GM23338 (cell line): ENCODE data around the gene TNFSF4. TPM values are rescaled to one million over a fixed set of nuclear protein-coding genes. Genes with fewer than 3 reads are reported as not detected.

ENCODE experiments used
- ATAC-seq: fragments of 200-7000 bp; cut with Tn5 transposase; 3 replicates; pipeline ENCODE4 v1.9.1; 2020
- DNase-seq: peaks from one replicate; pipeline ENCODE4 v3.0.0-alpha.2; 2015; ENCODE audit warnings: low spot score
- H2AFZ ChIP-seq: fragments of 200-600 bp; sonication (generic); 2 replicates; pipeline ENCODE4 v1.8.0; 2016; ENCODE audit warnings: antibody characterized with exemption, mild to moderate bottlenecking, moderate library complexity
- H3F3A ChIP-seq: fragments of 200-600 bp; sonication (generic); replicated peaks from 2 replicates; pipeline ENCODE4 v1.8.0; 2017; ENCODE audit warnings: antibody characterized with exemption, mixed run types, low read depth
- H3K27ac ChIP-seq: fragments of 200-600 bp; sonication (generic); 2 replicates; pipeline ENCODE4 v1.6.1; 2016; ENCODE audit warnings: low read depth
- H3K27me3 ChIP-seq: fragments of 200-600 bp; sonication (generic); 2 replicates; pipeline ENCODE4 v1.8.0; 2016; ENCODE audit warnings: mild to moderate bottlenecking, mixed run types, moderate library complexity; ENCODE audit not compliant: insufficient read depth
- H3K36me3 ChIP-seq: fragments of 200-600 bp; sonication (generic); 2 replicates; pipeline ENCODE4 v1.8.0; 2016; ENCODE audit warnings: mild to moderate bottlenecking; ENCODE audit not compliant: insufficient read depth
- H3K4me1 ChIP-seq: fragments of 200-600 bp; sonication (generic); 2 replicates; pipeline ENCODE4 v1.8.0; 2016; ENCODE audit warnings: mild to moderate bottlenecking, moderate library complexity; ENCODE audit not compliant: insufficient read depth
- H3K4me2 ChIP-seq: fragments of 200-600 bp; sonication (generic); 2 replicates; pipeline ENCODE4 v1.7.1; 2017; ENCODE audit warnings: mixed run types
- H3K4me3 ChIP-seq: fragments of 200-600 bp; sonication (generic); 2 replicates; pipeline ENCODE4 v1.6.1; 2016; ENCODE audit warnings: mixed run types
- H3K79me2 ChIP-seq: fragments of 200-600 bp; sonication (generic); replicated peaks from 2 replicates; pipeline ENCODE4 v1.8.0; 2017; ENCODE audit warnings: mild to moderate bottlenecking; ENCODE audit not compliant: insufficient read depth
- H3K9me2 ChIP-seq: fragments of 200-600 bp; sonication (generic); 2 replicates; pipeline ENCODE4 v1.8.0; 2017; ENCODE audit not compliant: insufficient read depth
- H4K20me1 ChIP-seq: fragments of 200-600 bp; sonication (generic); replicated peaks from 2 replicates; pipeline ENCODE4 v1.8.0; 2017; ENCODE audit warnings: mild to moderate bottlenecking; ENCODE audit not compliant: insufficient read depth
- H3K27ac Mint-ChIP-seq: 2 replicates; pipeline ENCODE4 v1.8.0; 2020; ENCODE audit warnings: inconsistent platforms, mild to moderate bottlenecking, moderate library complexity, mixed read lengths
- H3K27me3 Mint-ChIP-seq: 3 replicates; pipeline ENCODE4 v1.8.0; 2022; ENCODE audit warnings: low read depth, mild to moderate bottlenecking, moderate library complexity, mixed read lengths, inconsistent platforms; ENCODE audit not compliant: insufficient read depth, poor library complexity
- H3K36me3 Mint-ChIP-seq: 3 replicates; pipeline ENCODE4 v1.8.0; 2021; ENCODE audit warnings: low read depth, mild to moderate bottlenecking, inconsistent platforms, moderate library complexity, mixed read lengths
- H3K4me1 Mint-ChIP-seq: 3 replicates; pipeline ENCODE4 v1.8.0; 2020; ENCODE audit warnings: mild to moderate bottlenecking, inconsistent platforms, mixed read lengths
- H3K4me3 Mint-ChIP-seq: 3 replicates; pipeline ENCODE4 v1.8.0; 2021; ENCODE audit warnings: moderate library complexity, mild to moderate bottlenecking, inconsistent platforms, mixed read lengths
- H3K9me3 Mint-ChIP-seq: 3 replicates; pipeline ENCODE4 v1.8.0; 2020; ENCODE audit warnings: moderate library complexity, mild to moderate bottlenecking, inconsistent platforms, mixed read lengths
- CREB1 ChIP-seq: fragments of 250-450 bp; sonication (Bioruptor Pico); IDR thresholded peaks from 2 replicates; pipeline ENCODE4 v1.5.0; 2020; ENCODE audit warnings: low read depth, mild to moderate bottlenecking, moderate library complexity
- CTCF ChIP-seq, 2 experiments: fragments of 200-600 bp in 1 of 2; sonication (generic) in 1 of 2; conservative IDR thresholded peaks; 2 replicates each; pipeline versions ENCODE4 v1.5.1 to v1.6.1; 2016 to 2017; ENCODE audit warnings: antibody characterized with exemption in 2 of 2, low read depth in 2 of 2, mild to moderate bottlenecking in 2 of 2, moderate library complexity in 1 of 2
- ETS1 ChIP-seq: IDR thresholded peaks from 2 replicates; pipeline ENCODE4 v1.6.1; 2016; ENCODE audit warnings: antibody characterized with exemption
- EZH2 ChIP-seq: fragments of 200-600 bp; sonication (generic); IDR thresholded peaks from one replicate; pipeline ENCODE4 v1.8.0; 2017; ENCODE audit warnings: antibody characterized with exemption, mild to moderate bottlenecking, low read depth; ENCODE audit not compliant: unreplicated experiment
- EZH2phosphoT487 ChIP-seq: fragments of 200-600 bp; sonication (generic); IDR thresholded peaks from one replicate; pipeline ENCODE4 v1.8.1; 2018; ENCODE audit warnings: antibody characterized with exemption; ENCODE audit not compliant: unreplicated experiment
- JUNB ChIP-seq: IDR thresholded peaks from one replicate; pipeline ENCODE4 v1.6.1; 2016; ENCODE audit warnings: antibody characterized with exemption; ENCODE audit not compliant: unreplicated experiment
- NANOG ChIP-seq: IDR thresholded peaks from 2 replicates; pipeline ENCODE4 v1.6.1; 2016; ENCODE audit warnings: antibody characterized with exemption, borderline replicate concordance
- POLR2AphosphoS5 ChIP-seq: IDR thresholded peaks from 2 replicates; pipeline ENCODE4 v1.6.1; 2016; ENCODE audit warnings: antibody characterized with exemption, low read depth
- REST ChIP-seq: IDR thresholded peaks from one replicate; pipeline ENCODE4 v1.6.1; 2018; ENCODE audit warnings: antibody characterized with exemption; ENCODE audit not compliant: unreplicated experiment
- STAT1 ChIP-seq: IDR thresholded peaks from one replicate; pipeline ENCODE4 v1.6.1; 2016; ENCODE audit warnings: antibody characterized with exemption; ENCODE audit not compliant: unreplicated experiment
- ZNF114 ChIP-seq: fragments of 250-450 bp; sonication (Bioruptor Pico); IDR thresholded peaks from 2 replicates; pipeline ENCODE4 v1.5.0; 2020; ENCODE audit warnings: mild to moderate bottlenecking, moderate library complexity
- ZNF331 ChIP-seq: fragments of 250-450 bp; sonication (Bioruptor Pico); IDR thresholded peaks from 2 replicates; pipeline ENCODE4 v1.5.0; 2020; ENCODE audit warnings: low read depth, mild to moderate bottlenecking, moderate library complexity
- polyA plus RNA-seq: library from polyadenylated mRNA; unstranded; fragments of >200 nt; fragmentation: Nextera tagmentation; extraction: Ambion mirVana; gene quantifications from 2 replicates; pipeline ENCODE4 v1.2.1, GENCODE V29; 2016
- total RNA-seq: library from RNA; depleted of rRNA; stranded (reverse); fragments of >200 nt; shearing (Covaris generic); gene quantifications from 2 replicates; pipeline ENCODE4 v1.2.3, GENCODE V29; 2014

Gene TNFSF4
- total and polyA plus RNA-seq, 2 experiments from 2014 or later = 0.55 to 1.5 TPM

- TF ChIP-seq REST (no peak), EZH2 (no peak), CTCF (conservative IDR thresholded peaks at IDR 0.05; ENCODE audit: low read depth in 2 of 2) (no peak), ZNF114 (CRISPR knock-in tag) (no peak), CREB1 (CRISPR knock-in tag) (no peak), STAT1 (no peak), EZH2phosphoT487 (no peak), POLR2AphosphoS5 (no peak), ETS1 (no peak), ZNF331 (CRISPR knock-in tag) (no peak), NANOG (no peak), JUNB (no peak)
These were observed 53.6 kb downstream of the TNFSF4 start (continued) for GRCh38 chr1:173153503-173153902.

GRCh38 chr1:173152598-173152997 is 54.5 kb downstream of the TNFSF4 start:
- H3K9me2 ChIP-seq = peaks cover 7% of the 10 kb centered on the region; the same call in 1 of the 2 replicates
- no peaks in the 10 kb centered on the region for H3K4me1 ChIP-seq
- peaks cover 11% of the 10 kb centered on the region for H3K36me3 Mint-ChIP-seq
- H3F3A ChIP-seq = no peaks in the 10 kb centered on the region
- H3K27ac Mint-ChIP-seq = no peak overlapping the region
- H3K4me3 ChIP-seq = no peak overlapping the region
- no peaks in the 10 kb centered on the region for H3K79me2 ChIP-seq
- H2AFZ ChIP-seq = no peak overlapping the region
- no peaks in the 10 kb centered on the region for H3K27me3 ChIP-seq
- peaks cover 6% of the 10 kb centered on the region for H3K27me3 Mint-ChIP-seq
- no peak for ATAC-seq
- H3K4me1 Mint-ChIP-seq = no peaks in the 10 kb centered on the region
- peaks cover 6% of the 10 kb centered on the region; the same call in 1 of the 2 replicates for H3K36me3 ChIP-seq
- peaks cover 46% of the 10 kb centered on the region for H3K9me3 Mint-ChIP-seq
- H3K4me2 ChIP-seq = no peak overlapping the region
- no peaks in the 10 kb centered on the region for H4K20me1 ChIP-seq
- H3K4me3 Mint-ChIP-seq = no peak overlapping the region
- H3K27ac ChIP-seq = no peak overlapping the region
- DNase-seq = no peak
- TF ChIP-seq ETS1 (no peak), EZH2phosphoT487 (no peak), ZNF331 (CRISPR knock-in tag) (no peak), STAT1 (no peak), ZNF114 (CRISPR knock-in tag) (no peak), CREB1 (CRISPR knock-in tag) (no peak), NANOG (no peak)
